ENCODE measurements around the gene USB1.

Gene USB1

GRCh38 chr16:58016840-58017446, 15.7 kb downstream of the USB1 start:
- TF ChIP-seq CTCF (conservative IDR thresholded peaks at IDR 0.05; ENCODE audit: low read depth, low read length): no peak
- DNase-seq (ENCODE audit: low read depth): no peak
- H3K4me3 ChIP-seq (ENCODE audit: low read depth, low read length): no peak overlapping the region

GRCh38 chr16:58018803-58019202, 17.6 kb downstream of the USB1 start:
- H3K4me3 ChIP-seq (ENCODE audit: low read depth, low read length): no peak overlapping the region
- DNase-seq (ENCODE audit: low read depth): no peak
- no peak for TF ChIP-seq CTCF (conservative IDR thresholded peaks at IDR 0.05; ENCODE audit: low read depth, low read length)

GRCh38 chr16:58019866-58020538, 18.8 kb downstream of the USB1 start:
- DNase-seq (ENCODE audit: low read depth): no peak
- no peak overlapping the region for H3K4me3 ChIP-seq (ENCODE audit: low read depth, low read length)
- TF ChIP-seq CTCF (conservative IDR thresholded peaks at IDR 0.05; ENCODE audit: low read depth, low read length): no peak

GRCh38 chr16:58020628-58021521, 19.7 kb downstream of the USB1 start:
- TF ChIP-seq CTCF (conservative IDR thresholded peaks at IDR 0.05; ENCODE audit: low read depth, low read length): peak; percentile 89
- peak; percentile 73 for DNase-seq (ENCODE audit: low read depth)
- no peak overlapping the region for H3K4me3 ChIP-seq (ENCODE audit: low read depth, low read length)

GRCh38 chr16:58021661-58022551, 20.7 kb downstream of the USB1 start:
- no peak for TF ChIP-seq CTCF (conservative IDR thresholded peaks at IDR 0.05; ENCODE audit: low read depth, low read length)
- peak; percentile 70 for DNase-seq (ENCODE audit: low read depth)
- H3K4me3 ChIP-seq (ENCODE audit: low read depth, low read length): no peak overlapping the region

GRCh38 chr16:58022601-58023371, 21.6 kb downstream of the USB1 start:
- DNase-seq (ENCODE audit: low read depth): peak; percentile 67
- no peak overlapping the region for H3K4me3 ChIP-seq (ENCODE audit: low read depth, low read length)
- TF ChIP-seq CTCF (conservative IDR thresholded peaks at IDR 0.05; ENCODE audit: low read depth, low read length): no peak

All from choroid plexus epithelial cell (primary cell).